GM23338 (cell line): ENCODE results near the gene LOXHD1. TPM values are rescaled to one million over a fixed set of nuclear protein-coding genes. Genes with fewer than 3 reads are reported as not detected.

Source experiments
- ATAC-seq: fragments of 200-7000 bp; cut with Tn5 transposase; 3 replicates; pipeline ENCODE4 v1.9.1; 2020
- DNase-seq: peaks from one replicate; pipeline ENCODE4 v3.0.0-alpha.2; 2015; ENCODE audit warnings: low spot score
- H2AFZ ChIP-seq: fragments of 200-600 bp; sonication (generic); 2 replicates; pipeline ENCODE4 v1.8.0; 2016; ENCODE audit warnings: antibody characterized with exemption, mild to moderate bottlenecking, moderate library complexity
- H3F3A ChIP-seq: fragments of 200-600 bp; sonication (generic); replicated peaks from 2 replicates; pipeline ENCODE4 v1.8.0; 2017; ENCODE audit warnings: antibody characterized with exemption, mixed run types, low read depth
- H3K27ac ChIP-seq: fragments of 200-600 bp; sonication (generic); 2 replicates; pipeline ENCODE4 v1.6.1; 2016; ENCODE audit warnings: low read depth
- H3K27me3 ChIP-seq: fragments of 200-600 bp; sonication (generic); 2 replicates; pipeline ENCODE4 v1.8.0; 2016; ENCODE audit warnings: mild to moderate bottlenecking, mixed run types, moderate library complexity; ENCODE audit not compliant: insufficient read depth
- H3K36me3 ChIP-seq: fragments of 200-600 bp; sonication (generic); 2 replicates; pipeline ENCODE4 v1.8.0; 2016; ENCODE audit warnings: mild to moderate bottlenecking; ENCODE audit not compliant: insufficient read depth
- H3K4me1 ChIP-seq: fragments of 200-600 bp; sonication (generic); 2 replicates; pipeline ENCODE4 v1.8.0; 2016; ENCODE audit warnings: mild to moderate bottlenecking, moderate library complexity; ENCODE audit not compliant: insufficient read depth
- H3K4me2 ChIP-seq: fragments of 200-600 bp; sonication (generic); 2 replicates; pipeline ENCODE4 v1.7.1; 2017; ENCODE audit warnings: mixed run types
- H3K4me3 ChIP-seq: fragments of 200-600 bp; sonication (generic); 2 replicates; pipeline ENCODE4 v1.6.1; 2016; ENCODE audit warnings: mixed run types
- H3K79me2 ChIP-seq: fragments of 200-600 bp; sonication (generic); replicated peaks from 2 replicates; pipeline ENCODE4 v1.8.0; 2017; ENCODE audit warnings: mild to moderate bottlenecking; ENCODE audit not compliant: insufficient read depth
- H3K9me2 ChIP-seq: fragments of 200-600 bp; sonication (generic); 2 replicates; pipeline ENCODE4 v1.8.0; 2017; ENCODE audit not compliant: insufficient read depth
- H4K20me1 ChIP-seq: fragments of 200-600 bp; sonication (generic); replicated peaks from 2 replicates; pipeline ENCODE4 v1.8.0; 2017; ENCODE audit warnings: mild to moderate bottlenecking; ENCODE audit not compliant: insufficient read depth
- H3K27ac Mint-ChIP-seq: 2 replicates; pipeline ENCODE4 v1.8.0; 2020; ENCODE audit warnings: inconsistent platforms, mild to moderate bottlenecking, moderate library complexity, mixed read lengths
- H3K27me3 Mint-ChIP-seq: 3 replicates; pipeline ENCODE4 v1.8.0; 2022; ENCODE audit warnings: low read depth, mild to moderate bottlenecking, moderate library complexity, mixed read lengths, inconsistent platforms; ENCODE audit not compliant: insufficient read depth, poor library complexity
- H3K36me3 Mint-ChIP-seq: 3 replicates; pipeline ENCODE4 v1.8.0; 2021; ENCODE audit warnings: low read depth, mild to moderate bottlenecking, inconsistent platforms, moderate library complexity, mixed read lengths
- H3K4me1 Mint-ChIP-seq: 3 replicates; pipeline ENCODE4 v1.8.0; 2020; ENCODE audit warnings: mild to moderate bottlenecking, inconsistent platforms, mixed read lengths
- H3K4me3 Mint-ChIP-seq: 3 replicates; pipeline ENCODE4 v1.8.0; 2021; ENCODE audit warnings: moderate library complexity, mild to moderate bottlenecking, inconsistent platforms, mixed read lengths
- H3K9me3 Mint-ChIP-seq: 3 replicates; pipeline ENCODE4 v1.8.0; 2020; ENCODE audit warnings: moderate library complexity, mild to moderate bottlenecking, inconsistent platforms, mixed read lengths
- CREB1 ChIP-seq: fragments of 250-450 bp; sonication (Bioruptor Pico); IDR thresholded peaks from 2 replicates; pipeline ENCODE4 v1.5.0; 2020; ENCODE audit warnings: low read depth, mild to moderate bottlenecking, moderate library complexity
- CTCF ChIP-seq, 2 experiments: fragments of 200-600 bp in 1 of 2; sonication (generic) in 1 of 2; conservative IDR thresholded peaks; 2 replicates each; pipeline versions ENCODE4 v1.5.1 to v1.6.1; 2016 to 2017; ENCODE audit warnings: antibody characterized with exemption in 2 of 2, low read depth in 2 of 2, mild to moderate bottlenecking in 2 of 2, moderate library complexity in 1 of 2
- ETS1 ChIP-seq: IDR thresholded peaks from 2 replicates; pipeline ENCODE4 v1.6.1; 2016; ENCODE audit warnings: antibody characterized with exemption
- EZH2 ChIP-seq: fragments of 200-600 bp; sonication (generic); IDR thresholded peaks from one replicate; pipeline ENCODE4 v1.8.0; 2017; ENCODE audit warnings: antibody characterized with exemption, mild to moderate bottlenecking, low read depth; ENCODE audit not compliant: unreplicated experiment
- EZH2phosphoT487 ChIP-seq: fragments of 200-600 bp; sonication (generic); IDR thresholded peaks from one replicate; pipeline ENCODE4 v1.8.1; 2018; ENCODE audit warnings: antibody characterized with exemption; ENCODE audit not compliant: unreplicated experiment
- JUNB ChIP-seq: IDR thresholded peaks from one replicate; pipeline ENCODE4 v1.6.1; 2016; ENCODE audit warnings: antibody characterized with exemption; ENCODE audit not compliant: unreplicated experiment
- NANOG ChIP-seq: IDR thresholded peaks from 2 replicates; pipeline ENCODE4 v1.6.1; 2016; ENCODE audit warnings: antibody characterized with exemption, borderline replicate concordance
- POLR2AphosphoS5 ChIP-seq: IDR thresholded peaks from 2 replicates; pipeline ENCODE4 v1.6.1; 2016; ENCODE audit warnings: antibody characterized with exemption, low read depth
- REST ChIP-seq: IDR thresholded peaks from one replicate; pipeline ENCODE4 v1.6.1; 2018; ENCODE audit warnings: antibody characterized with exemption; ENCODE audit not compliant: unreplicated experiment
- STAT1 ChIP-seq: IDR thresholded peaks from one replicate; pipeline ENCODE4 v1.6.1; 2016; ENCODE audit warnings: antibody characterized with exemption; ENCODE audit not compliant: unreplicated experiment
- ZNF114 ChIP-seq: fragments of 250-450 bp; sonication (Bioruptor Pico); IDR thresholded peaks from 2 replicates; pipeline ENCODE4 v1.5.0; 2020; ENCODE audit warnings: mild to moderate bottlenecking, moderate library complexity
- ZNF331 ChIP-seq: fragments of 250-450 bp; sonication (Bioruptor Pico); IDR thresholded peaks from 2 replicates; pipeline ENCODE4 v1.5.0; 2020; ENCODE audit warnings: low read depth, mild to moderate bottlenecking, moderate library complexity
- ZNF462 ChIP-seq: fragments of 250-450 bp; sonication (Bioruptor Pico); IDR thresholded peaks from 2 replicates; pipeline ENCODE4 v1.5.0; 2020; ENCODE audit warnings: mild to moderate bottlenecking, moderate library complexity
- polyA plus RNA-seq: library from polyadenylated mRNA; unstranded; fragments of >200 nt; fragmentation: Nextera tagmentation; extraction: Ambion mirVana; gene quantifications from 2 replicates; pipeline ENCODE4 v1.2.1, GENCODE V29; 2016
- total RNA-seq: library from RNA; depleted of rRNA; stranded (reverse); fragments of >200 nt; shearing (Covaris generic); gene quantifications from 2 replicates; pipeline ENCODE4 v1.2.3, GENCODE V29; 2014

The LOXHD1 gene
- total and polyA plus RNA-seq, 2 experiments from 2014 or later, result 0.17 TPM; not detected in 1

- no peaks in the 10 kb centered on the region for H3K36me3 Mint-ChIP-seq
- Histone ChIP-seq H4K20me1 (no peaks in the 10 kb centered on the region), H3F3A (no peaks in the 10 kb centered on the region), H3K4me1 (no peaks in the 10 kb centered on the region), H3K9me2 (no peaks in the 10 kb centered on the region), H2AFZ (no peak overlapping the region), H3K4me3 (no peak overlapping the region), H3K79me2 (no peaks in the 10 kb centered on the region), H3K4me2 (no peak overlapping the region), H3K36me3 (no peaks in the 10 kb centered on the region), H3K27ac (no peak overlapping the region), H3K27me3 (no peaks in the 10 kb centered on the region)
- H3K27me3 Mint-ChIP-seq, result peaks cover 5% of the 10 kb centered on the region
- no peaks in the 10 kb centered on the region; the same call in 2 of the 3 replicates for H3K9me3 Mint-ChIP-seq
- TF ChIP-seq EZH2phosphoT487 (no peak), EZH2 (no peak), POLR2AphosphoS5 (no peak), CTCF (conservative IDR thresholded peaks at IDR 0.05; ENCODE audit: low read depth in 2 of 2) (no peak), ZNF114 (CRISPR knock-in tag) (no peak), ETS1 (no peak), REST (no peak), CREB1 (CRISPR knock-in tag) (no peak), STAT1 (no peak), ZNF462 (CRISPR knock-in tag) (no peak), JUNB (no peak), ZNF331 (CRISPR knock-in tag) (no peak), NANOG (no peak)
- DNase-seq (no peak), ATAC-seq (no peak)
- H3K4me3 Mint-ChIP-seq, result no peak overlapping the region
- no peaks in the 10 kb centered on the region for H3K4me1 Mint-ChIP-seq
- no peak overlapping the region for H3K27ac Mint-ChIP-seq
Observed at GRCh38 chr18:46571756-46572155, 85.3 kb downstream of the LOXHD1 start.
